ENCODE data around the gene MRPL49.
"Not testable (repeated sequence)": the region's sequence is repeated elsewhere in the genome, so short reads cannot be mapped to it uniquely, and the experiment has no call there.

Gene MRPL49

GRCh38 chr11:65118891-65119669 lies 3.0 kb upstream of the MRPL49 start:
- not testable (repeated sequence) for DNase-seq

GRCh38 chr11:65119670-65119995 lies 2.5 kb upstream of the MRPL49 start:
- DNase-seq = no peak

- DNase-seq = no peak
Measured at GRCh38 chr11:65120831-65121230, 1.3 kb upstream of the MRPL49 start.

GRCh38 chr11:65121447-65121864 lies 665 bp upstream of the MRPL49 start:
- peak; percentile 24 to 55 for DNase-seq

GRCh38 chr11:65124480-65125196 lies 2.5 kb downstream of the MRPL49 start:
- no peak for DNase-seq

GRCh38 chr11:65125197-65126056 lies 3.3 kb downstream of the MRPL49 start:
- no peak for DNase-seq

- DNase-seq = no peak
Measured at GRCh38 chr11:65126624-65127274, 4.6 kb downstream of the MRPL49 start.

GRCh38 chr11:65127473-65128181 lies 5.5 kb downstream of the MRPL49 start:
- DNase-seq = no peak

- DNase-seq = no peak
Measured at GRCh38 chr11:65128182-65129145, 6.3 kb downstream of the MRPL49 start.

GRCh38 chr11:65129649-65130441 lies 7.7 kb downstream of the MRPL49 start:
- peak in 1 of 2 donors; percentile 15 for DNase-seq

- no peak for DNase-seq
Measured at GRCh38 chr11:65130631-65131416, 8.7 kb downstream of the MRPL49 start.

- DNase-seq = no peak
Measured at GRCh38 chr11:65131417-65131776, 9.3 kb downstream of the MRPL49 start.

- no peak for DNase-seq
Measured at GRCh38 chr11:65131895-65132237, 9.7 kb downstream of the MRPL49 start.

- peak in 1 of 2 donors; percentile 46 for DNase-seq
Measured at GRCh38 chr11:65132238-65132987, 10.3 kb downstream of the MRPL49 start.

- DNase-seq = peak; percentile 60
Measured at GRCh38 chr11:65132988-65133700, 11.0 kb downstream of the MRPL49 start.

GRCh38 chr11:65133724-65134123 lies 11.6 kb downstream of the MRPL49 start:
- no peak for DNase-seq

GRCh38 chr11:65134240-65134951 lies 12.3 kb downstream of the MRPL49 start, which contains the start of gene SYVN1:
SYVN1 (minus strand) TSS chr11:65134519; CDS start chr11:65133601, 918 bp downstream.
- peak; percentile 88 to 93 for DNase-seq

Measured in CD4-positive, alpha-beta T cell treated with Interferon alpha-2 for 1 hour (primary cell).